DND-41 (cell line): ENCODE results near the gene KCNN2.

Experiments
- ATAC-seq: fragments of 200-7000 bp; cut with Tn5 transposase; 3 replicates; pipeline ENCODE4 v1.9.1; 2021; ENCODE audit warnings: low read depth; ENCODE audit not compliant: insufficient read depth
- DNase-seq: peaks from one replicate; pipeline ENCODE4 v3.0.0-alpha.2; 2020
- H2AFZ ChIP-seq: 2 replicates; pipeline ENCODE4 v1.6.0; 2012; ENCODE audit warnings: low read depth, low read length
- H3K27ac ChIP-seq: 2 replicates; pipeline ENCODE4 v1.5.1; 2012; ENCODE audit warnings: low read length, inconsistent platforms
- H3K27me3 ChIP-seq: fragments of 200-600 bp; sonication (generic); 2 replicates; pipeline ENCODE4 v1.6.0; 2012; ENCODE audit warnings: low read length, mild to moderate bottlenecking, inconsistent platforms; ENCODE audit not compliant: insufficient read depth, poor library complexity
- H3K36me3 ChIP-seq: 2 replicates; pipeline ENCODE4 v1.5.1; 2012; ENCODE audit warnings: low read length, inconsistent platforms; ENCODE audit not compliant: insufficient read depth
- H3K4me1 ChIP-seq: 2 replicates; pipeline ENCODE4 v1.5.1; 2012; ENCODE audit warnings: mild to moderate bottlenecking, low read length; ENCODE audit not compliant: insufficient read depth
- H3K4me2 ChIP-seq: 2 replicates; pipeline ENCODE4 v1.6.0; 2012; ENCODE audit warnings: mild to moderate bottlenecking, moderate library complexity, low read length, inconsistent platforms; ENCODE audit not compliant: insufficient read depth
- H3K4me3 ChIP-seq, 2 experiments: fragments of 200-600 bp in 1 of 2; shearing (Covaris generic) in 1 of 2; 2 replicates each; pipeline ENCODE4 v1.5.1; 2012 to 2016; ENCODE audit warnings: inconsistent platforms in 2 of 2, low read length in 2 of 2, mild to moderate bottlenecking in 2 of 2, low read depth in 1 of 2, moderate library complexity in 1 of 2
- H3K79me2 ChIP-seq: 2 replicates; pipeline ENCODE4 v1.6.0; 2012; ENCODE audit warnings: low read length, inconsistent platforms; ENCODE audit not compliant: insufficient read depth
- H3K9ac ChIP-seq: 2 replicates; pipeline ENCODE4 v1.6.0; 2012; ENCODE audit warnings: low read depth, mild to moderate bottlenecking, inconsistent platforms, low read length, moderate library complexity
- H3K9me3 ChIP-seq: 2 replicates; pipeline ENCODE4 v1.5.1; 2012; ENCODE audit warnings: low read length, moderate library complexity, mild to moderate bottlenecking, inconsistent platforms; ENCODE audit not compliant: insufficient read depth, severe bottlenecking
- H4K20me1 ChIP-seq: 2 replicates; pipeline ENCODE4 v1.6.0; 2012; ENCODE audit warnings: low read length; ENCODE audit not compliant: insufficient read depth
- CTCF ChIP-seq: IDR thresholded peaks from 2 replicates; pipeline ENCODE4 v1.5.1; 2012; ENCODE audit warnings: borderline replicate concordance, low read length, moderate library complexity, mild to moderate bottlenecking; ENCODE audit not compliant: poor library complexity, severe bottlenecking; ENCODE audit errors: extremely low read depth
- EZH2 ChIP-seq: IDR thresholded peaks from 3 replicates; pipeline ENCODE4 v1.6.1; 2012; ENCODE audit warnings: borderline replicate concordance, low read depth, mild to moderate bottlenecking, moderate library complexity, low read length, inconsistent platforms; ENCODE audit not compliant: severe bottlenecking

Gene KCNN2

GRCh38 chr5:114450437-114450836, 88.6 kb downstream of the KCNN2 start:
- no peak overlapping the region for H3K27ac ChIP-seq
- H3K4me2 ChIP-seq, result no peak overlapping the region
- DNase-seq, result no peak

GRCh38 chr5:114458726-114459125, 96.9 kb downstream of the KCNN2 start:
- Histone ChIP-seq H3K4me2 (no peak overlapping the region), H3K79me2 (no peaks in the 10 kb centered on the region), H3K36me3 (no peaks in the 10 kb centered on the region), H3K9me3 (no peaks in the 10 kb centered on the region), H4K20me1 (no peaks in the 10 kb centered on the region), H3K27me3 (no peaks in the 10 kb centered on the region), H3K9ac (no peak overlapping the region), H3K27ac (no peak overlapping the region), H2AFZ (no peak overlapping the region), H3K4me3 (no peak overlapping the region), H3K4me1 (no peaks in the 10 kb centered on the region)
- TF ChIP-seq CTCF, result no peak
- no peak for TF ChIP-seq EZH2
- DNase-seq (no peak), ATAC-seq (no peak)

More at GRCh38 chr5:114450437-114450836, 88.6 kb downstream of the KCNN2 start:
- no peak overlapping the region for H3K4me3 ChIP-seq
- H3K9ac ChIP-seq, result no peak overlapping the region
- ATAC-seq, result no peak
- H2AFZ ChIP-seq, result no peak overlapping the region
- no peaks in the 10 kb centered on the region for H3K27me3 ChIP-seq
- H3K9me3 ChIP-seq, result no peaks in the 10 kb centered on the region
- no peaks in the 10 kb centered on the region for H4K20me1 ChIP-seq
- TF ChIP-seq CTCF, result no peak
- TF ChIP-seq EZH2, result no peak
- no peaks in the 10 kb centered on the region for H3K36me3 ChIP-seq
- no peaks in the 10 kb centered on the region for H3K4me1 ChIP-seq
- H3K79me2 ChIP-seq, result no peaks in the 10 kb centered on the region

GRCh38 chr5:114467171-114467570, 105.3 kb downstream of the KCNN2 start:
- no peak for TF ChIP-seq EZH2
- no peak for TF ChIP-seq CTCF

GRCh38 chr5:114467729-114468128, 105.9 kb downstream of the KCNN2 start:
- ATAC-seq (no peak), DNase-seq (no peak)
- H3K4me3 ChIP-seq, result no peak overlapping the region
- H3K27ac ChIP-seq, result no peak overlapping the region
- H3K36me3 ChIP-seq, result no peaks in the 10 kb centered on the region
- H3K9ac ChIP-seq, result no peak overlapping the region
- no peaks in the 10 kb centered on the region for H3K9me3 ChIP-seq
- no peak overlapping the region for H3K4me2 ChIP-seq
- no peaks in the 10 kb centered on the region for H3K27me3 ChIP-seq
- TF ChIP-seq CTCF (no peak), EZH2 (no peak)
- no peak overlapping the region for H2AFZ ChIP-seq
- H4K20me1 ChIP-seq, result no peaks in the 10 kb centered on the region
- no peaks in the 10 kb centered on the region for H3K4me1 ChIP-seq
- H3K79me2 ChIP-seq, result no peaks in the 10 kb centered on the region

More at GRCh38 chr5:114467171-114467570, 105.3 kb downstream of the KCNN2 start:
- Histone ChIP-seq H3K79me2 (no peaks in the 10 kb centered on the region), H3K4me3 (no peak overlapping the region), H4K20me1 (no peaks in the 10 kb centered on the region), H3K9ac (no peak overlapping the region), H3K9me3 (no peaks in the 10 kb centered on the region), H3K36me3 (no peaks in the 10 kb centered on the region), H3K27me3 (no peaks in the 10 kb centered on the region), H3K4me2 (no peak overlapping the region), H3K27ac (no peak overlapping the region), H2AFZ (no peak overlapping the region), H3K4me1 (no peaks in the 10 kb centered on the region)
- ATAC-seq, result no peak
- no peak for DNase-seq
